ENCODE data around the gene PAF1. TPM values are rescaled to one million over a fixed set of nuclear protein-coding genes. Genes with fewer than 3 reads are reported as not detected.

PAF1 gene
- total RNA-seq, 2 donors from 2014 or later = 16.9 to 49.8 TPM

- intact Hi-C loops (cut with DNase I) = no loop called here
- H3K27ac ChIP-seq = peak overlapping the region; percentile 91 to 98 (median 96)
- WGBS, 2 donors = 44 to 55% methylated on average over 4 to 25 of the region's 25 CpGs
- H3K4me1 ChIP-seq = peaks cover 52% of the 10 kb centered on the region
- no peak overlapping the region for H3K4me3 ChIP-seq
- TF ChIP-seq POLR2A (IDR thresholded peaks at IDR 0.05) = peak in 2 of 3 donors; percentile 32 to 53
- TF ChIP-seq CTCF (IDR thresholded peaks at IDR 0.05) = no peak
- DNase-seq (peak in 3 of 4 donors; percentile 54 to 79 (median 56)), ATAC-seq (no peak)
- no peaks in the 10 kb centered on the region for H3K9me3 ChIP-seq
- no peaks in the 10 kb centered on the region for H3K36me3 ChIP-seq (replicated peaks in 1 of 2; ENCODE audit: insufficient read depth in 1 of 2, low read depth in 2 of 2)
- no peaks in the 10 kb centered on the region for H3K27me3 ChIP-seq
Measured at GRCh38 chr19:39401549-39402345, 10.8 kb upstream of the PAF1 start.

GRCh38 chr19:39401070-39401548 is 10.2 kb upstream of the PAF1 start:
- H3K36me3 ChIP-seq (replicated peaks in 1 of 2; ENCODE audit: insufficient read depth in 1 of 2, low read depth in 2 of 2) = no peaks in the 10 kb centered on the region
- H3K27ac ChIP-seq = peak overlapping the region; percentile 91 to 98 (median 96)
- intact Hi-C loops (cut with DNase I) = no loop called here
- H3K4me1 ChIP-seq = peaks cover 49% of the 10 kb centered on the region
- ATAC-seq (no peak), DNase-seq (no peak)
- H3K4me3 ChIP-seq = no peak overlapping the region
- no peaks in the 10 kb centered on the region for H3K27me3 ChIP-seq
- 48 to 59% methylated on average over 4 of the region's 4 CpGs for WGBS, 2 donors
- TF ChIP-seq CTCF (IDR thresholded peaks at IDR 0.05) = no peak
- H3K9me3 ChIP-seq = no peaks in the 10 kb centered on the region

- Histone ChIP-seq H3K27me3 (no peaks in the 10 kb centered on the region), H3K4me1 (peaks cover 42% of the 10 kb centered on the region), H3K27ac (peak overlapping the region in 1 of 4 donors; percentile 12), H3K36me3 (replicated peaks in 1 of 2; ENCODE audit: insufficient read depth in 1 of 2, low read depth in 2 of 2) (no peaks in the 10 kb centered on the region), H3K9me3 (no peaks in the 10 kb centered on the region), H3K4me3 (no peak overlapping the region)
- TF ChIP-seq POLR2A (IDR thresholded peaks at IDR 0.05) (no peak), CTCF (IDR thresholded peaks at IDR 0.05) (no peak)
- no peak for ATAC-seq
- intact Hi-C loops (cut with DNase I) = no loop called here
- 45 to 57% methylated on average over 4 of the region's 4 CpGs for WGBS, 2 donors
- DNase-seq = no peak
Measured at GRCh38 chr19:39400061-39400460, 9.2 kb upstream of the PAF1 start.

DNA sequence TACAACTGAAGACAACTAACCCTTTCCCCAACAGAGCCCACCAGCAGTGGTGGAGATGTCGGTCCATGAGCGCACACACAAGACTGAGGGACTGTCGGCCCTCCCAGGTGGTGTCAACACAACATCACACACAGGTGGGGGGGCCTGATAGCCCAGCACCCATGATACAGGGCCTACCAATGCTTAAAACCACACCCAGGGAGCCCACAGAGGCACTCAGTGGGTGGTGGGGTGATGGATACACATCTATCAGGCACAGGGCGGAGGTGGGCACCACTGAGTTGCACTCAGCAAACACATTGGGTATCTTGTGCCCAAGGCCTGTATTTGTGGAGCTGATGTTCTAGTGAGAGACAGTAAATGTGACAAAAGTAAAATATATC is 8.8 kb upstream of the PAF1 start:
- Histone ChIP-seq H3K4me3 (no peak overlapping the region), H3K36me3 (replicated peaks in 1 of 2; ENCODE audit: insufficient read depth in 1 of 2, low read depth in 2 of 2) (no peaks in the 10 kb centered on the region), H3K9me3 (no peaks in the 10 kb centered on the region), H3K27me3 (no peaks in the 10 kb centered on the region), H3K27ac (peak overlapping the region in 1 of 4 donors; percentile 12), H3K4me1 (peaks cover 42% of the 10 kb centered on the region)
- intact Hi-C loops (cut with DNase I) = no loop called here
- ATAC-seq (no peak), DNase-seq (no peak)
- 84 to 85% methylated on average over 4 of the region's 4 CpGs for WGBS, 2 donors
- peak in 1 of 3 donors; percentile 3 for TF ChIP-seq POLR2A (IDR thresholded peaks at IDR 0.05)
- no peak for TF ChIP-seq CTCF (IDR thresholded peaks at IDR 0.05)
